ENCODE data around the gene FUT1.

Gene FUT1

DNA sequence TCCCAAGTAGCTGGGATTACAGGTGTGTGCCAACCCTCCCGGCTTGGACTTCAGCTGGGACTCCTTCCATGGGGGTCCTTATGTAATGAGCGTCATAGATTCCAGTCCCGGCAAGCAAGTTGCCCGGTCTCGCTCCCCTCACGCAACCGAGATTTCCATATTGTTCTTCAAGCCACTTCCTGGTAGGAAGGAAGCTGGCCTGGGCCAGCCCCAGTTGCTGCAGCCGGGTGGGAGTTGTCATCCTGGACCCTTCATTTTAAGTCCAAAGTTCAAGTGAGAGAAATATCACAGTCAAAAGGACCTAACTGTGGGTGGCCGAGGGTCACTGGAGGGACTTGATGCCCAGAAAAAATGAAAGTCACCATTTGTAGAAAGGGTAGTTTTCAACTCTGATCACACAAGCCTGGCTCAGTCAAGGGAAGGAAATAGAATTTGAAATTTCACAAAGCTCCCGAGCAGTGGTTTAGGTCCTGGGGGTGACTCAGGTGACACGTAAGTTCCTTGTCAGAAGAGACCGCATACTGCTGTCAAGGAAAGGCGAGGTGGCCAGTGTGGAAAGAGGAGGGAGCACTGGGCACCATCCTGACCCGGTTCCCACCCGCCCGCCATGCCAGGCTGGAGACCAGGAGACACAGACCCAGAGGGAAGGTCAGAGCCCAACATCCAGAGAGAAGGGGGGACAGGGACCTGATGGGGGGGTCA, 8.2 kb upstream of the FUT1 start:
- no peak for DNase-seq (ENCODE audit: low read depth)
- H3K4me3 ChIP-seq (ENCODE audit: low read length) = no peak overlapping the region
- TF ChIP-seq, protein P1, sequence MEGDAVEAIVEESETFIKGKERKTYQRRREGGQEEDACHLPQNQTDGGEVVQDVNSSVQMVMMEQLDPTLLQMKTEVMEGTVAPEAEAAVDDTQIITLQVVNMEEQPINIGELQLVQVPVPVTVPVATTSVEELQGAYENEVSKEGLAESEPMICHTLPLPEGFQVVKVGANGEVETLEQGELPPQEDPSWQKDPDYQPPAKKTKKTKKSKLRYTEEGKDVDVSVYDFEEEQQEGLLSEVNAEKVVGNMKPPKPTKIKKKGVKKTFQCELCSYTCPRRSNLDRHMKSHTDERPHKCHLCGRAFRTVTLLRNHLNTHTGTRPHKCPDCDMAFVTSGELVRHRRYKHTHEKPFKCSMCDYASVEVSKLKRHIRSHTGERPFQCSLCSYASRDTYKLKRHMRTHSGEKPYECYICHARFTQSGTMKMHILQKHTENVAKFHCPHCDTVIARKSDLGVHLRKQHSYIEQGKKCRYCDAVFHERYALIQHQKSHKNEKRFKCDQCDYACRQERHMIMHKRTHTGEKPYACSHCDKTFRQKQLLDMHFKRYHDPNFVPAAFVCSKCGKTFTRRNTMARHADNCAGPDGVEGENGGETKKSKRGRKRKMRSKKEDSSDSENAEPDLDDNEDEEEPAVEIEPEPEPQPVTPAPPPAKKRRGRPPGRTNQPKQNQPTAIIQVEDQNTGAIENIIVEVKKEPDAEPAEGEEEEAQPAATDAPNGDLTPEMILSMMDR (conservative IDR thresholded peaks at IDR 0.05; ENCODE audit: low read length) = no peak

DNA sequence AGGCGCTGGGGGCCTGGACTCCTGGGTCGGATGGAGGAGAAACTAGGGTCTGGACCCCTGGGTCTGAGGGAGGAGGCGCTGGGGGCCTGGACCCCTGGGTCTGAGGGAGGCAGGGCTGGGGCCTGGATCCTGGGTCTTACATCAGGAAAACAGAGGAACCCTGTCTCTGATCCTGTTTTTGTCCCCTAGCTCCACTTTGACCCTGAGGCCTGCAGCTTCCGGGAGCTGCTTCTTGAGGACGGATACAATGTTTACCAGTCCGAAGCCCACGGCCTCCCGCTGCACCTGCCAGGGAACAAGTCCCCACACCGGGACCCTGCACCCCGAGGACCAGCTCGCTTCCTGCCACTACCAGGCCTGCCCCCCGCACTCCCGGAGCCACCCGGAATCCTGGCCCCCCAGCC, 5.3 kb upstream of the FUT1 start:
- TF ChIP-seq, protein P1 (conservative IDR thresholded peaks at IDR 0.05; ENCODE audit: low read length) = no peak
- no peak overlapping the region for H3K4me3 ChIP-seq (ENCODE audit: low read length)
- DNase-seq (ENCODE audit: low read depth) = no peak

DNA sequence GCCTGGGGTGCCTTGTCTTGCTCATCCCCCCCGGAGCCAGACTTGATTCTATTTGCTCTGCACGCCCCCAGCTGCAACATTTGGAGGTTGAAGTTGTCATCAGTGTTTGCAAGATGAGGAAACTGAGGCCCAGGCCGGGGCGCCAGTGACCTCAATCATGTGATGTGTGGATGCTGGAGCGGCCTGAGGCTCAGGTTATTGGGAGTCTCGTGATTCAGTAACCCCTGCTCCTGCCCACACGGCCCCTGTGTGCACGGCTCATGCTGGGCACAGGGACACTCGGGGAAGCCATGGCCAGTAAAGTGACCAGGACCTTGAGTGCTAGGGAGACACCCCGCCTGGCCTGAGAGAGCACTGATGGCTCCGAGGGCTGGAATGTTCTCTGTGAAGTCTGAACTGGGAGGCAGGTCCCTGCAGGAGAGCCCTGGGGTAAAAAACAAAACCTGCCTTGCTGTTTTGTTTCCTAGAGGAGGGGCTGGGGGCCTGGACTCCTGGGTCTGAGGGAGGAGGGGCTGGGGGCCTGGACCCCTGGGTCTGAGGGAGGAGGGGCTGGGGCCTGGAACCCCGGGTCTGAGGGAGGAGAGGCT, 4.7 kb upstream of the FUT1 start:
- TF ChIP-seq, protein P1 (conservative IDR thresholded peaks at IDR 0.05; ENCODE audit: low read length) = no peak
- DNase-seq (ENCODE audit: low read depth) = no peak
- no peak overlapping the region for H3K4me3 ChIP-seq (ENCODE audit: low read length)

DNA sequence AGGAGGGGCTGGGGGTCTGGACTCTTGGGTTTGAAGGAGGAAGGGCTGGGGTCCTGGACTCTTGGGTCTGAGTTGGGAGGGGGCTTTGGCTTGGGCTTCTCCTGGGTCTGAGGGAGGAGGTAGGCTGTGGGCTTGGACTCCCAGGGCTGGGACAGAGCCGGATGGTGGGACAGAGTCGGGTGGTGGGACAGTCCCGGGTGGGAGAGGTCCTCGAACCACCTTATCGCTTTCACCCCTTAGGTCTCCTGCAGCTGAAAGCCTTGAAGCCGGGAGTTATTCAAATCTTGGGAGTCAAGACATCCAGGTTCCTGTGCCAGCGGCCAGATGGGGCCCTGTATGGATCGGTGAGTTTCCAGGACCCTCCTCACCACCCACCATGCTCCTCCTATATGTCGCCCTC, 4.2 kb upstream of the FUT1 start:
- H3K4me3 ChIP-seq (ENCODE audit: low read length) = no peak overlapping the region
- TF ChIP-seq, protein P1 (conservative IDR thresholded peaks at IDR 0.05; ENCODE audit: low read length) = no peak
- DNase-seq (ENCODE audit: low read depth) = no peak

DNA sequence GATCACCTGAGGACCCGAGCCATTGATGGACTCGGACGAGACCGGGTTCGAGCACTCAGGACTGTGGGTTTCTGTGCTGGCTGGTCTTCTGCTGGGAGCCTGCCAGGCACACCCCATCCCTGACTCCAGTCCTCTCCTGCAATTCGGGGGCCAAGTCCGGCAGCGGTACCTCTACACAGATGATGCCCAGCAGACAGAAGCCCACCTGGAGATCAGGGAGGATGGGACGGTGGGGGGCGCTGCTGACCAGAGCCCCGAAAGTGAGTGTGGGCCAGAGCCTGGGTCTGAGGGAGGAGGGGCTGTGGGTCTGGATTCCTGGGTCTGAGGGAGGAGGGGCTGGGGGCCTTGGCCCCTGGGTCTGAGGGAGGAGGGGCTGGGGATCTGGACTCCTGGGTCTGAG, 3.8 kb upstream of the FUT1 start:
- no peak for DNase-seq (ENCODE audit: low read depth)
- TF ChIP-seq, protein P1 (conservative IDR thresholded peaks at IDR 0.05; ENCODE audit: low read length) = no peak
- H3K4me3 ChIP-seq (ENCODE audit: low read length) = no peak overlapping the region

DNA sequence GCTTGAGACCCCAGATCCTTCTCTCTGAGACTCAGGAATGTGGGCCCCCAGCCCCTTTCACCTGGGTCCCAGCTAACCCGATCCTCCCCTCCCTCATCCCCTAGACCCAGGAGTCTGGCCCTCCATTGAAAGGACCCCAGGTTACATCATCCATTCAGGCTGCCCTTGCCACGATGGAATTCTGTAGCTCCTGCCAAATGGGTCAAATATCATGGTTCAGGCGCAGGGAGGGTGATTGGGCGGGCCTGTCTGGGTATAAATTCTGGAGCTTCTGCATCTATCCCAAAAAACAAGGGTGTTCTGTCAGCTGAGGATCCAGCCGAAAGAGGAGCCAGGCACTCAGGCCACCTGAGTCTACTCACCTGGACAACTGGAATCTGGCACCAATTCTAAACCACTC, 3.3 kb upstream of the FUT1 start:
- DNase-seq (ENCODE audit: low read depth) = no peak
- TF ChIP-seq, protein P1 (conservative IDR thresholded peaks at IDR 0.05; ENCODE audit: low read length) = no peak
- H3K4me3 ChIP-seq (ENCODE audit: low read length) = no peak overlapping the region

DNA sequence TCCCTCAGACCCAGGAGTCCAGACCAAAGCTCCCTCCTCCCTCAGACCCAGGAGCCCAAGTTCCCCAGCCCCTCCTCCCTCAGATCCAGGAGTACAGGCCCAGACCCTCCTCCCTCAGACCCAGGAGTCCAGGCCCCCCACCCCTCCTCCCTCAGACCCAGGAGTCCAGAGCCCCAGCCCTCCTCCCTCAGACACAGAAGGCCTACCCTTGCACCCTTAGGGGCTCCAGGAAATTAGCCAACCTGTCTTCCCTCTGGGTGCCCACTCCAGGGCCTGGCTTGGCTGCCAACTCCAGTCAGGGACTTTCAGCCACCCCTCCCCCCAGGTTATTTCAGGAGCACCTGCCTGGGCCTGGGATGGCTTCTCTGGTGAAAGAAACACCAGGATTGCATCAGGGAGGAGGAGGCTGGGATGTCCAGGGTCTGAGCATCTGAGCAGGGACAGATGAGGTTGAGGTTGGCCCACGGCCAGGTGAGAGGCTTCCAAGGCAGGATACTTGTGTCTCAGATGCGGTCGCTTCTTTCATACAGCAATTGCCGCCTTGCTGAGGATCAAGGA, 2.7 kb upstream of the FUT1 start, which contains the start of gene FGF21:
Gene FGF21 (plus strand): TSS at position 441 of the 558 bp plus-strand sequence. CDS start 713 bp downstream, outside the sequence.
- no peak for DNase-seq (ENCODE audit: low read depth)
- TF ChIP-seq, protein P1 (conservative IDR thresholded peaks at IDR 0.05; ENCODE audit: low read length) = no peak
- no peak within 1 kb of the TSS for H3K4me3 ChIP-seq (ENCODE audit: low read length)
